GM19397 (cell line): ENCODE data around the gene ADAMTSL1.

Experiments used
- ATAC-seq: cut with Tn5 transposase; IDR thresholded peaks from one replicate; pipeline ENCODE4 v1.9.1; 2021; ENCODE audit warnings: mild to moderate bottlenecking, moderate library complexity; ENCODE audit not compliant: unreplicated experiment

ADAMTSL1 gene

GRCh38 chr9:18891946-18892670, 418.2 kb downstream of the ADAMTSL1 start:
- ATAC-seq: no peak

- no peak for ATAC-seq
These were observed 419.1 kb downstream of the ADAMTSL1 start for GRCh38 chr9:18893046-18893445.

GRCh38 chr9:18893491-18893890, 419.5 kb downstream of the ADAMTSL1 start:
- no peak for ATAC-seq

GRCh38 chr9:18896004-18896403, 422.1 kb downstream of the ADAMTSL1 start:
- no peak for ATAC-seq

- no peak for ATAC-seq
These were observed 422.7 kb downstream of the ADAMTSL1 start for GRCh38 chr9:18896531-18897179.

- no peak for ATAC-seq
These were observed 429.5 kb downstream of the ADAMTSL1 start for GRCh38 chr9:18903450-18903849.

GRCh38 chr9:18905028-18905882, 431.3 kb downstream of the ADAMTSL1 start:
- no peak for ATAC-seq

GRCh38 chr9:18905883-18906629, 432.1 kb downstream of the ADAMTSL1 start:
- no peak for ATAC-seq

- no peak for ATAC-seq
These were observed 432.9 kb downstream of the ADAMTSL1 start for GRCh38 chr9:18906656-18907395.

- no peak for ATAC-seq
These were observed 434.1 kb downstream of the ADAMTSL1 start for GRCh38 chr9:18907927-18908625.

GRCh38 chr9:18909140-18910018, 435.4 kb downstream of the ADAMTSL1 start:
- no peak for ATAC-seq

GRCh38 chr9:18910435-18910834, 436.5 kb downstream of the ADAMTSL1 start:
- no peak for ATAC-seq

GRCh38 chr9:18910916-18911315, 437.0 kb downstream of the ADAMTSL1 start:
- ATAC-seq: no peak

GRCh38 chr9:18911714-18912342, 437.9 kb downstream of the ADAMTSL1 start:
- no peak for ATAC-seq

GRCh38 chr9:18920141-18921084, 446.5 kb downstream of the ADAMTSL1 start:
- no peak for ATAC-seq

GRCh38 chr9:18921366-18922075, 447.6 kb downstream of the ADAMTSL1 start:
- ATAC-seq: no peak
